HG03460 (cell line): Measurements from ENCODE around the gene PLXDC2.
"Not testable (repeated sequence)": the region's sequence is repeated elsewhere in the genome, so short reads cannot be mapped to it uniquely, and the experiment has no call there.

ENCODE experiments used
- ATAC-seq: cut with Tn5 transposase; IDR thresholded peaks from one replicate; pipeline ENCODE4 v1.9.1; 2021; ENCODE audit not compliant: unreplicated experiment

Gene PLXDC2

DNA sequence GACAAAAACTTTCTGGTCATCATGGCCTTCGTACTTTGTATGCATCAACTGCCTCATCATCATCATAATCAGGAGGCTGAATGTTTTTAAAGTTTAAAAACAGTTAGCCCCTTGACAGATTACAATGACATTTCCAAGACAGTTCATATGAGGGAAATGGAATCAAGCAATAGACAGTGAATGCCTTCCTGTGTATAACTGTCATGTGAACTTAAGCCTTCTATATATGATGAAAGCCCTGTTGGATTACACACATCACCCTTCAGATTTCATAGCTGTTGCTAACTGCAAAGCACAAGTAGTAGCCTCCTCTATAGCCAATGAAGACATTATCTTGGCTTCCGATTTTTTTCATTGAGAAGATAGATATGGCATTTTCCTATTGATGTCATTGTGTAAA lies 154.0 kb downstream of the PLXDC2 start:
- ATAC-seq: no peak

- no peak for ATAC-seq
These were observed 154.5 kb downstream of the PLXDC2 start for GRCh38 chr10:19970717-19971116.

GRCh38 chr10:19971343-19972052 lies 155.3 kb downstream of the PLXDC2 start:
- ATAC-seq: no peak

DNA sequence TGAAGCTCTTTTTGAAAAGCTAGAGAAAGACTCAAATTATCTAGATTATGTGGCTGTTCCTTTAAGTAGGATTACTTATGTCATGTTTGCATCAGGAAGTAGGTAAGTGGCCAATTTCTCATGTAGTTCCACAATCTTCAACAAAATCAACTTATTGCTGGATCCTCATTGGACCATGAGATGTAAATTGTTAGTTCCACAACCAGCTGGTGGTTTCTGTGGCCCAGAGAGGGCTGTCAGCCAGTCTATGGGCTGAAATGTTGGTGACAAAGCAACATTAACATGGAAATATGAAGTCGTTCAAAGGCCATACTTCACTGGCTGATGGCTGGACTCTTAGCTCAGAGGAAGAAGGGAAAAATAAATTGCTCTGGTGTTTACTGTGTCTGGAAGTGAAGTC lies 157.9 kb downstream of the PLXDC2 start:
- ATAC-seq: no peak

GRCh38 chr10:19974554-19974953 lies 158.3 kb downstream of the PLXDC2 start:
- no peak for ATAC-seq

DNA sequence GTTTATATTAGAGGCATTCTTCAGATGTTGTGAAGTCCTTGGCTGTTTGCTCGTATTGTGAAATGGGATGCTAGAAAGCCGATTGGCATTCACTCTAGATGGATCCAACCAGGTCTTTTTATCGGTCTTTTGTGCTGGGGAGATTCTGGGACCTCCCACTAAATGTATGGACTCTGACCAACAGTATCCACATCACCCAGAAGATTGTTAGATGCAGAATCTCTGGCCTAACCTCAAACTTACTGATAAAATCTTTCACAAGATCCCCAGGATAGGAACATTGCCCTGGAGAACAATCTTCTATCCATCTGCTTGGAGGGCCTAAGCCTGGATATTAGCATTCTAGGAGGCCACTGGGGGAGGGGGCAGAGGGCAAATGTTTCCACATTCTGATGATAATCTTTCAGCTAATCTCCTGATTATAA lies 160.9 kb downstream of the PLXDC2 start:
- ATAC-seq: no peak

DNA sequence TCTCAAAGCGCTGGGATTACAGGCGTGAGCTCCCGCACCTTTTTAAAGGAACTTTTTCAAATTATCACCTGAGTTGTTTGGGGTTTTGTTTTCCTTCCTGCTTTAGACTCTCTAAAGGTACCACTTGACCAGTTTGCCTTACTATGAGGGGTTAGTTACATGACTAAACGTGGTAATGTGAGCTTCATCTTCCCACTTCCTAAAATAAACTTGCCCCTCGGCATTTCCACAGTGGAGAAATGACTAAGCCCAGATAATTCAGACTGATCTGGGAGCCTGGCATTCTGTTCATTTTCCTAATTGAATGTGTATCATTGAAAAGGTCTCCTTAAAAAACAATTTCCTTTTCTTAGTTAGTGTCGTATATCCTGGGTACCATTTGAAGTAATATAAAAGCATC lies 163.4 kb downstream of the PLXDC2 start:
- no peak for ATAC-seq

GRCh38 chr10:19983880-19984565 lies 167.8 kb downstream of the PLXDC2 start:
- ATAC-seq: no peak

GRCh38 chr10:19985745-19986144 lies 169.5 kb downstream of the PLXDC2 start:
- ATAC-seq: no peak

- ATAC-seq: no peak
These were observed 170.4 kb downstream of the PLXDC2 start for GRCh38 chr10:19986591-19986990.

DNA sequence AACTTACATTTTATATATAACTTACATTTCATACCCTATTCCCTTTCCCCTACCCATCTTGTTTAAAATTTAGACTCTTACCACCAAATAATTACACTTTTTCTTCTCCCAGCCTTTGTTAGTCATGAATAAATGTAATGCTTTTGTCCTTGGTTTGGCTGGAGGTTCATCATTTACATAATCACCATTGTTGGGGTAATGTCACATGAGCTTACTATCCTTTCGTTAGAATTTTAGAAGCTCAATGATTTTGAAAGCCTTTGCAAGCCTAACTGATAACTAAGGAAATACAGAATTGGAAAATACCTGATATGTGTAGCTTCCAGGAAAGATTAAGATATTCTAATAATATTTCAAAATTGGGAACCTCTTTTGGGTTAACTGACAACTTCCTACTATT lies 171.7 kb downstream of the PLXDC2 start:
- no peak for ATAC-seq

DNA sequence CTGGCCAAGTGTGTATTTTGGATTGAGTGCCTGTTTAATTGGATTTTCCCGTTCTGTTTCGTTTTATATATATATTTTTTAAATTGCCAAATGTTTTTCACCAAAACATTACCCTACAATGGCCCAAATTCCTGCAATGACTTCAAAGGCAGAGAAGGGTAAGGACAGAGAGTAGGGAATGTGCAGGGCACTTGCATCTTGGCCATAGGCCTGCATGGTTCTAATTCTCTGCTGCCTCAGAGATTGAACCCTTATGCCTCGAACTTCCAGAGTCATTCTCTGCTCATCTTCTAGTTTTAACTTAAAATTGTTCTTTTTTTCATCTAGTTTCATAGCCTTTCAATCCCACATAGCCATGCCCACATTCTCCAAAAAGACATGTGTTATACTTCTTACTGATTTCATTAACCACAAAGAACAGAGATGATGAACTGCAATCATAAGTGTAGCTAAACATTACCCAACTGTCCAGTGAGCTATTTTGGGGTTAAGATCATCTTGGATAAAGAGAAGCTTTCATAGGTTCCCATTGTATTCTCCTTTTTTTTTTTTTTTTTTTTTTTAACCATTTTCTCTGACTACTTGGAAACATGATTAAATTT lies 177.6 kb downstream of the PLXDC2 start:
- ATAC-seq: peak; percentile 70

DNA sequence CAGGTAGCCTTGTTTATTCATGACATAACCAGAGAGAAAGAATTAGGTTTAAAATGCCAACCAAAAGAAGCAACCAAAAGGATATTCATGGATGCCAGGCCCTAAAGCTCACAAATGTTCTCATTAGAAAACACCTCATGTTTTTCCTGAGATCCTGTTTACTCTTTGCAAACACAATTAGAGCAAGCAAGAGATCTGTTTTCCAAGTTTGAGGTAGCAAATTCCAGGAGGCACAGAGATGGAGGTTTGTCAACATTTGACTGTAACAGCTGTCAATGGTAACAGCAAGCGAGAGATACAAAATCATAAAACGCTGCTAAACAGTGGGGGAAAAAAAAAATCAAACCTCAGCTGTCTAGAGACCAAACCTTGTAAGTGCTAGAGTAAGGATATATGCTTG lies 182.2 kb downstream of the PLXDC2 start:
- ATAC-seq: no peak

DNA sequence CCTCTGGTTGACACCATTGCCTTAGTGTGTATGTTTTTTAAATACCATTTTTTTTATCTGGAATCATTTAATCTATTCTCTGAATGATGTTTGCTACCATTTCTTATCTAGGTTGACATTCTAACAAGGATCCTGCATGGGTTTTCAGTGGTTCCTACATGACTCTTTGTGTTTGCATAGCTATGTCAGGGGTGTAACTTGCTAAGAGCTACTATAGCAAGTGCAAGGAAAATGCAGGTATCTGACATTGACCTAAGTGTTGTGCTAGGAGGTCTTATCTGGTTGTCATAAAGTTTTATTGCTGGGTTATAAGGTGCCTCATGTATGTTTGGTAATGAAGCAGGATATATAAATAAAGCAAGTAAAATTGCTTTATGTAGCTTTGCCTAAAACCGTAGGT lies 183.2 kb downstream of the PLXDC2 start:
- ATAC-seq: no peak

GRCh38 chr10:20002026-20002425 lies 185.8 kb downstream of the PLXDC2 start:
- ATAC-seq: not testable (repeated sequence)

- no peak for ATAC-seq
These were observed 186.4 kb downstream of the PLXDC2 start for GRCh38 chr10:20002657-20003056.

GRCh38 chr10:20004087-20004523 lies 187.9 kb downstream of the PLXDC2 start:
- ATAC-seq: peak; percentile 54

DNA sequence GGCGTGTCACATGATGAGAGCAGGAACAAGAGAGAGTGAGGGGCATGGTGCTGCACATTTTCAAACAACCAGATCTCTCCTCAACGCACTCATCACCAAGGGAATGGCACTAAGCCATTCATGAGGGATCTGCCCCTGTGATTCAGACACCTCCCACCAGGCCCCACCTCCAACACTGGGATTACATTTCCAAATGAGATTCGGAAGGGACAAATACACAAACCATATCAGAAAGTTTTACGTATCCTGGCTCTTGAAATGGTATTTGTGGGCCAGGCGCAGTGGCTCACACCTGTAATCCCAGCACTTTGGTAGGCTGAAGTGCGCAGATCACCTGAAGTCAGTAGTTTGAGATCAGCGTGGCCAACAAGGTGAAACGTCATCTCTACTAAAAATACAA lies 189.4 kb downstream of the PLXDC2 start:
- no peak for ATAC-seq

GRCh38 chr10:20006169-20006870 lies 190.1 kb downstream of the PLXDC2 start:
- no peak for ATAC-seq

DNA sequence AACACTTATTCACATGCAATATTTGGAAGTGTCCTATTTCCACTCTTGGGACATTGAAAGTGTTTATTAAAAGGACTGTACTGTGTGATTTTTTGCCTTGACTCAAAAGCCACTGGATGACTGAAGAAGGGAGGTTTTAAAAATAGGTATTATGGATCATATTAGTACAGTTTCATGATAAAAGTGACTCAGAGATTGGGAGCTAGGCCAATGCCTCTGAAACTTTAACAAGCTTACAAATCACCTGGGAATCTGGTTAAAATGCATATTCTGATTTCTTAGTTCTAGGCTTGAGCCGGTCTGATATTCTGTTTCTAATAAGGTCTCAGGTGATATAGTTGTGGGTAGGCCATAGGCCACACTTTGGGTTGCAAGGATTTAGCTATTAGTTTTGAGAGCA lies 191.2 kb downstream of the PLXDC2 start:
- ATAC-seq: no peak

GRCh38 chr10:20013991-20014750 lies 197.9 kb downstream of the PLXDC2 start:
- no peak for ATAC-seq
